Activated naive CD4-positive, alpha-beta T cell treated with anti-CD3 and anti-CD28 coated beads for 36 hours (primary cell): ENCODE data around the gene ZNF76. TPM values are rescaled to one million over a fixed set of nuclear protein-coding genes. Genes with fewer than 3 reads are reported as not detected.
A peak's percentile ranks its signal among the peaks of the same experiment; 100 is the strongest.

Experiments used
- CTCF ChIA-PET: fragments of 350-600 bp; sonication (Branson Sonifier 250); formaldehyde crosslinking; loops from one replicate; lab custom pipeline; 2021; ENCODE audit warnings: antibody characterized with exemption; lab: Charles Lee
- DNase-seq: peaks from one replicate; pipeline ENCODE4 v3.0.0-alpha.2; 2020
- H3K27ac Mint-ChIP-seq: one replicate; pipeline ENCODE4 v1.8.0; 2021; ENCODE audit warnings: mild to moderate bottlenecking, mixed read lengths
- H3K27me3 Mint-ChIP-seq: one replicate; pipeline ENCODE4 v1.8.0; 2021; ENCODE audit warnings: low read depth, mixed read lengths
- H3K36me3 Mint-ChIP-seq: one replicate; pipeline ENCODE4 v1.8.0; 2021; ENCODE audit warnings: low read depth, mixed read lengths
- H3K4me1 Mint-ChIP-seq: one replicate; pipeline ENCODE4 v1.8.0; 2021; ENCODE audit warnings: low read depth, mixed read lengths
- H3K4me3 Mint-ChIP-seq: one replicate; pipeline ENCODE4 v1.8.0; 2021; ENCODE audit warnings: mild to moderate bottlenecking, moderate library complexity, mixed read lengths
- H3K9me3 Mint-ChIP-seq: one replicate; pipeline ENCODE4 v1.8.0; 2021; ENCODE audit warnings: mixed read lengths
- intact Hi-C: fragments of 100-400 bp; cut with micrococcal nuclease; formaldehyde crosslinking; loops from one replicate; pipeline ENCODE4 v1.15.1; 2023
- total RNA-seq, 2 experiments: library from RNA; stranded (reverse); gene quantifications; one replicate each; pipeline ENCODE4 v1.2.3, GENCODE V29; 2021

Gene ZNF76
- total RNA-seq, 2 experiments from 2014 or later: 32.4 to 38.2 TPM

- no peak for DNase-seq
- peaks cover 5% of the 10 kb centered on the region for H3K4me1 Mint-ChIP-seq
- H3K9me3 Mint-ChIP-seq: no peaks in the 10 kb centered on the region
- no peak overlapping the region for H3K4me3 Mint-ChIP-seq
- intact Hi-C loops: no loop called here
- no peaks in the 10 kb centered on the region for H3K27me3 Mint-ChIP-seq
- CTCF ChIA-PET: interaction anchor here (1.4 kb wide), 1 partner anchor 18 kb away, joined by 3 read pairs; no protein-coding TSS in a partner anchor
- no peak overlapping the region for H3K27ac Mint-ChIP-seq
- H3K36me3 Mint-ChIP-seq: peaks cover 8% of the 10 kb centered on the region
Observed at GRCh38 chr6:35278708-35279107, 19.2 kb downstream of the ZNF76 start.

GRCh38 chr6:35280903-35281302 lies 21.4 kb downstream of the ZNF76 start:
- no peaks in the 10 kb centered on the region for H3K9me3 Mint-ChIP-seq
- peaks cover 9% of the 10 kb centered on the region for H3K36me3 Mint-ChIP-seq
- no peak overlapping the region for H3K4me3 Mint-ChIP-seq
- H3K27ac Mint-ChIP-seq: no peak overlapping the region
- no peaks in the 10 kb centered on the region for H3K4me1 Mint-ChIP-seq
- DNase-seq: no peak
- no peaks in the 10 kb centered on the region for H3K27me3 Mint-ChIP-seq
- CTCF ChIA-PET: no interaction called here
- intact Hi-C loops: no loop called here

GRCh38 chr6:35282472-35282871 lies 22.9 kb downstream of the ZNF76 start:
- Mint-ChIP-seq H3K4me3 (no peak overlapping the region), H3K36me3 (peaks cover 16% of the 10 kb centered on the region), H3K4me1 (no peaks in the 10 kb centered on the region), H3K9me3 (no peaks in the 10 kb centered on the region), H3K27ac (no peak overlapping the region), H3K27me3 (no peaks in the 10 kb centered on the region)
- no peak for DNase-seq
- CTCF ChIA-PET: interaction anchor here (1.1 kb wide), 1 partner anchor 14 kb away, joined by 3 read pairs; no protein-coding TSS in a partner anchor
- intact Hi-C loops: no loop called here

GRCh38 chr6:35283361-35283760 lies 23.8 kb downstream of the ZNF76 start:
- Mint-ChIP-seq H3K4me3 (no peak overlapping the region), H3K27me3 (no peaks in the 10 kb centered on the region), H3K4me1 (no peaks in the 10 kb centered on the region), H3K9me3 (no peaks in the 10 kb centered on the region), H3K27ac (no peak overlapping the region), H3K36me3 (peaks cover 16% of the 10 kb centered on the region)
- CTCF ChIA-PET: interaction anchor here (1.1 kb wide), 1 partner anchor 13 kb away, joined by 3 read pairs; no protein-coding TSS in a partner anchor
- intact Hi-C loops: no loop called here
- no peak for DNase-seq

GRCh38 chr6:35287671-35288396 lies 28.3 kb downstream of the ZNF76 start:
- no peak overlapping the region for H3K27ac Mint-ChIP-seq
- no peaks in the 10 kb centered on the region for H3K27me3 Mint-ChIP-seq
- H3K36me3 Mint-ChIP-seq: peaks cover 20% of the 10 kb centered on the region
- no peak for DNase-seq
- no peaks in the 10 kb centered on the region for H3K4me1 Mint-ChIP-seq
- no peaks in the 10 kb centered on the region for H3K9me3 Mint-ChIP-seq
- CTCF ChIA-PET: interaction anchor here (0.8 to 3.7 kb wide), 3 partner anchors 9 to 54 kb away, joined by 3 to 16 read pairs (median 4); partner anchors contain the start of genes DEF6 and PPARD
- no peak overlapping the region for H3K4me3 Mint-ChIP-seq
- intact Hi-C loops: no loop called here

- Mint-ChIP-seq H3K27ac (no peak overlapping the region), H3K4me3 (no peak overlapping the region), H3K27me3 (no peaks in the 10 kb centered on the region), H3K9me3 (no peaks in the 10 kb centered on the region), H3K4me1 (no peaks in the 10 kb centered on the region), H3K36me3 (peaks cover 18% of the 10 kb centered on the region)
- no peak for DNase-seq
- intact Hi-C loops: no loop called here
- CTCF ChIA-PET: interaction anchor here (0.8 to 1.7 kb wide), 4 partner anchors 26 to 179 kb away, joined by 3 to 5 read pairs (median 4); no protein-coding TSS in a partner anchor
Observed at GRCh38 chr6:35288834-35289233, 29.3 kb downstream of the ZNF76 start.

- Mint-ChIP-seq H3K27me3 (no peaks in the 10 kb centered on the region), H3K4me3 (no peak overlapping the region), H3K27ac (no peak overlapping the region), H3K36me3 (peaks cover 15% of the 10 kb centered on the region), H3K9me3 (no peaks in the 10 kb centered on the region), H3K4me1 (no peaks in the 10 kb centered on the region)
- DNase-seq: no peak
- CTCF ChIA-PET: interaction anchor here (2.8 kb wide), 1 partner anchor 36 kb away, joined by 27 read pairs; no protein-coding TSS in a partner anchor
- intact Hi-C loops: no loop called here
Observed at GRCh38 chr6:35291491-35291890, 32.0 kb downstream of the ZNF76 start.

GRCh38 chr6:35292494-35292893 lies 33.0 kb downstream of the ZNF76 start:
- Mint-ChIP-seq H3K36me3 (peaks cover 12% of the 10 kb centered on the region), H3K4me3 (no peak overlapping the region), H3K27me3 (no peaks in the 10 kb centered on the region), H3K4me1 (peaks cover 2% of the 10 kb centered on the region), H3K27ac (no peak overlapping the region), H3K9me3 (no peaks in the 10 kb centered on the region)
- intact Hi-C loops: no loop called here
- no peak for DNase-seq
- CTCF ChIA-PET: interaction anchor here (1.0 to 2.8 kb wide), 3 partner anchors 35 to 69 kb away, joined by 3 to 27 read pairs (median 10); partner anchors contain the start of gene PPARD

- no peak overlapping the region for H3K27ac Mint-ChIP-seq
- peaks cover 12% of the 10 kb centered on the region for H3K36me3 Mint-ChIP-seq
- DNase-seq: no peak
- no peaks in the 10 kb centered on the region for H3K9me3 Mint-ChIP-seq
- intact Hi-C loops: no loop called here
- peaks cover 2% of the 10 kb centered on the region for H3K4me1 Mint-ChIP-seq
- H3K4me3 Mint-ChIP-seq: no peak overlapping the region
- CTCF ChIA-PET: interaction anchor here (0.5 to 2.8 kb wide), 15 partner anchors 8 to 185 kb away, joined by 3 to 27 read pairs (median 4); partner anchors contain the start of genes PPARD and RPL10A
- no peaks in the 10 kb centered on the region for H3K27me3 Mint-ChIP-seq
Observed at GRCh38 chr6:35293681-35294080, 34.1 kb downstream of the ZNF76 start.

- intact Hi-C loops: no loop called here
- H3K4me1 Mint-ChIP-seq: peaks cover 8% of the 10 kb centered on the region
- no peaks in the 10 kb centered on the region for H3K9me3 Mint-ChIP-seq
- no peak overlapping the region for H3K4me3 Mint-ChIP-seq
- peak; percentile 64 for DNase-seq
- CTCF ChIA-PET: interaction anchor here (0.5 to 7.3 kb wide), 15 partner anchors 9 to 184 kb away, joined by 3 to 103 read pairs (median 4); partner anchors contain the start of genes FANCE, PPARD and RPL10A
- H3K27ac Mint-ChIP-seq: no peak overlapping the region
- peaks cover 9% of the 10 kb centered on the region for H3K36me3 Mint-ChIP-seq
- H3K27me3 Mint-ChIP-seq: no peaks in the 10 kb centered on the region
Observed at GRCh38 chr6:35294308-35294945, 34.9 kb downstream of the ZNF76 start.

GRCh38 chr6:35295036-35295435 lies 35.5 kb downstream of the ZNF76 start:
- intact Hi-C loops: no loop called here
- CTCF ChIA-PET: interaction anchor here (0.6 to 7.5 kb wide), 4 partner anchors 16 to 154 kb away, joined by 3 to 188 read pairs (median 54); partner anchors contain the start of gene FANCE
- no peaks in the 10 kb centered on the region for H3K9me3 Mint-ChIP-seq
- H3K27ac Mint-ChIP-seq: no peak overlapping the region
- peaks cover 13% of the 10 kb centered on the region for H3K4me1 Mint-ChIP-seq
- no peak for DNase-seq
- H3K27me3 Mint-ChIP-seq: no peaks in the 10 kb centered on the region
- H3K36me3 Mint-ChIP-seq: peaks cover 9% of the 10 kb centered on the region
- no peak overlapping the region for H3K4me3 Mint-ChIP-seq
